Amygdala (tissue), 56 donors: ENCODE data around the gene STRA6.

Experiments
- DNase-seq, 56 donors: peaks; one replicate each; lab custom pipeline; 2025; lab: John Stamatoyannopoulos, UW

Gene STRA6

GRCh38 chr15:74208901-74209559 lies 6.4 kb upstream of the STRA6 start:
- no peak for DNase-seq

- no peak for DNase-seq
Observed at GRCh38 chr15:74208496-74208895, 5.9 kb upstream of the STRA6 start.

DNA sequence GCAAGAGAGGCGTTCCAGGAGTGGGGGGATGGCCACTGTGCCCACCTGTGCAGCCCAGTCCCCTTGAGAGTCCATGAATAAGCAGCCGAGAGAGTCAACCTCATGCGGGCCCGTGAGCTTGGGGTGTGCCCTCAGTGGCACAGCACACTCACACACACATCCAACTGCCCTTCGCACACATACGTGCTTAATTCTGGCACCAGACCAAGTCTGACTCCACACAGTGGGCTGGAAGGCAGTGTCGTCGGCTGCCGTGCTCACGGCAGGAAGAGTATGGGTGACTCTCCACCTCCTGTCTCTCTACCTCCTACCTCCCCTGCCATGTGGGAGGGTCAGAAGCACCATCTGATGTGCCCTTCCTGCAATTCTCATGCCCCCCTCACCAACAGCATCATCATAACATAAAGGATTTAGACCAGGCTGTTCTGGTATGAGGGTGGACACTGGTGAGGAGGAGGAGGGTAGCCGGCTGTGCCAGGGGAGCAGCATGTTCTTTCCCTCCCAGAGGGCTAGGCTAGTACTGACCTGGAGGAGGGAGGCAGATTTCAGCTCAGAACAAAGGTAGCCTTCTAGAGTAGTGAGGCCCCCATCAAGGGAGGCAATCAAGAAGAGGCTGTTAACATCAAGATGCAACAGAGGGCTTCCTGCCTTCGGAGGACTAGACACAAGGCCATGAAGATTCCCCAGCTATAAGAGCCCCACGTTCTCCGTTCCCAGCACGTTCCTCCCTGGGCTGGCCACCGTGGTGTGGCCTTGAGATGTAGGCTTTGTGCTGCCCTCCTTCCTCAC lies 5.3 kb upstream of the STRA6 start:
- DNase-seq: no peak

DNA sequence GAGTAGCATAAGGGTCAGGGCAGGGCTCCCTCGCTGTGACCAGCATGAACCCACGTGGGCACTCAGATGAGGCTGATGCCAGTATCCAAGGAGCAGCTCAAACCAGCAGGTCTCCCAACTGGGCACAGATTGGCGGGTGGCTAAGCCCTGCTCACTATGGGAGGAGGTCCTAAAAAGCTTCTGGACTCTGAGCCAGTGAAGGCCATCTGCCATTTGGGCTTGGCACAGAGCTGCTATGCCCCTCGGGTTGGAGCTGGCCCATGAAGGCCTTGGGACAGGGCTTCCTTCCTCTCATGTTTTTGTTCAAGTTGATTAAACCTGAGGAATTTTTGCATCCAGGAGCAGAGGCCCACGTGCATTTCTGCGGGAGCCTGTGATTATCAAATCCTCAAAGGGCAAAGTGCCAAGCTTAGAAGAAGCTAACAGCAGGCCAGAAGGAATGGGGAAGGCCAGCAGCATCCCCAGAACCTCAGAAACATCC lies 4.3 kb upstream of the STRA6 start:
- peak in 7 of 56 donors; percentile 10 to 27 (median 23) for DNase-seq

DNA sequence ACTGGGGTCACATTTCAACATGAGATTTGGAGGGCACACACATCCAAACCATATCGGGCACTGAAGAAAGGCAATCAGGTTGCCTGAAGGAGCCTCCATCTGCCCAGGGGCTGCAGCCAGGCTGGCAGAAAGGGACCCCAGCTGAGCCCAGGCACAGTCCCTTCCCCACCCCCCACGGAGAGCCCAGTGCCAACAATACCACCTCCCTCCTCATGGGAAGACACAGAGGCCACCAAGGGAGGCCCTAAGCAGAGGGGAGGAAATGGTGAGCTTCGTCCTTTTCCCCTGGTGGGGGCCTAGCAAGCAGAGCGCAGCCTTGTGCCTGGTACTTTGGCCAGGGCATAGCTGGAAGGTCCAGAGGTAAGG lies 3.0 kb upstream of the STRA6 start:
- DNase-seq: no peak

DNA sequence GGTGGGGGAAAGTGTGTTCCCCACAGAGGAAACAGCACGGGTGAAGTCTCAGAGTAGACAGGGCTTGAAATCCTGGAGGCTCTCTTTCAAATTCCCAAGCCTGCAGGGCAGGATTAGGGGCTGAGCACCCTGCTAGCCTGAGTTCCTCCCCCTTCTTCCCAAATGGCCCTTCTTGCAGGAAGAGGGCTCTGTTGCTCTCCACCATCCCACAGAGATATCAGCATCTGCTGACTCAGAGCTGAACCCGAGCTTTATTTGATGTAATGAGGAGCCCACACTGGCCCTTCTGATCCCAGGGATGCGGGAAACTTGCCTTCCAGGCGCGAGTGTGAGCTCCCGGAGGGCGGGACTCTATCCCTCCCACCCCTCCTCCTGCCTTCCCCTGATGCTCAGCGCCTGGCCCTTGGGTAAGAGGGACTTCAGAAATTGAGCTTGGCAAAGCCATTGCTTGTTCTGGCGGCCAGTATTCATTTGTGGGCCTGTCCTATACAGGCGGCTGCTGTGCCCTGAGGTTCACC lies 1.4 kb upstream of the STRA6 start:
- peak in 2 of 56 donors; percentile 5 to 15 for DNase-seq

DNA sequence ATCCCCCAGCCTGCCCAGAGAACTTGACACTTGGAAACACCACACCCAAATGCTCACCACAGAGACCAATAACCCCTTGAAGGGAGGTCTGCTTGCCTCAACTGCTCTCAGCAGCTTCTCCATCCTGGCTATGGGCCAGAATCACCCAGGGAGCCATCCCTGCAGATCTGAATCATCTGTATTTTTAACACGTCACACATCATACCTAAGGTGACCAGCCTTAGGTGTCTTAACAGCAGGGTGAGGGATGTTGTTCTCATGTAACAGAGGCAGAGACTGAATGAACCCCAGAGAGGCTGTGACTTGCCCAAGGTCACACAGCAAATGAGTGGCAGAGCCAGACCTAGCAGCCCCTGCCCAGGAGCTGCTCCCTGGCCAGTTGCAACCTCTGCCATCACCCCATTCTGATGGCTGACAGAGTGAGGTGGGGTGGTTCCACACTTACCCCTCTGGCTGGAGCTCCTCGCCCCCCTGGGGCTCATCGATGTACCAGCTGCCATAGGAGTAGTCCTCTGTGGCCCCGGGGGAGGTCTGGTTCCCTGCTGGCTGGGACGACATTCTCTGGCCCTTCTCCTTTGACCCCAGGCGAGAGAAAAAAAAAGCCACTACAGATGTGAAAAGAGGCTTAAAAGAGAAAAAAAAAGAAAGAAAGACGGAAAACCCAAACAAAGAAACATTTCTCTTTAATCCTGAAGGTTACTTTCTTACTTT lies 722 bp downstream of the STRA6 start:
- no peak for DNase-seq

- no peak for DNase-seq
Observed at GRCh38 chr15:74200871-74201419, 1.6 kb downstream of the STRA6 start.

- DNase-seq: no peak
Observed at GRCh38 chr15:74200412-74200815, 2.2 kb downstream of the STRA6 start.

GRCh38 chr15:74199297-74199652 lies 3.3 kb downstream of the STRA6 start:
- no peak for DNase-seq

DNA sequence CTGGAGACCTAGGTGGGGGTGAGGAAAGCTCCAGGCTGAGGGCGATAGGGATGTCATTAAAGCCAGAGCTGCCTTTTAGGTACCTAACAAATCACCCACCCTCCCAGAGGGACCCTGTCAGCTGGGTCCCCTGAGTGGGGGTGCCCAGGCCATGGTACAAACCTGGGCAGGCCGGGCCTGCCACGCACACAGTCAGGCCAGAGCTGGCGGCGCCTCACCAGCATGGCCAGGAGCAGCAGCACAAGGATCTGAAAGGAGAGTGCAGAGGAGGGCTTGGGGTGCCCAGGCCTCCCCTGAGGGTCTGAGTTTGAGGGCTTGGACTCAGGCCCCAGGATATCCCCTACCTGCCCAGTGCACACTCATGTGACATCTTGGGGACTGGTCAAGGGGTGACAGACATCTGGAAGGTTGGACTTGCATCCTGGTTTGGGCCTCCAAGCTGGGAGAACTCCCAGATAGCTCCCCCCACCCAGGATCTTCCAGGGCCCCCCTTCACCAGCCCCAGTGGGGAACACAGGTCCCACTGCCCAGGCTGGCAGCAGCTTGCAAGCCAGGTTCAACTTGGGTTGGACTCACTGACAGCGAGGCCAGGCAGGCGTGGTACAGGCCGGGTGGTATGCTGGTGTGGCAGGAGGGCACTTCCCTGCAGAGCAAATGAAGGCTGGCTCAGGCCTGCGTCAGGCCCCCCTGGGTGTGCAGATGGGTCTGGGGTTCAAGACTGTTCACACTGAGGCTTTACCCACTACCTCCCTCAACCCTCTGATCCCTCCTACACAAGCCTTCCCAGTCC lies 5.2 kb downstream of the STRA6 start:
- DNase-seq: no peak

GRCh38 chr15:74196175-74196574 lies 6.4 kb downstream of the STRA6 start:
- DNase-seq: peak in 13 of 56 donors; percentile 6 to 54 (median 22)

DNA sequence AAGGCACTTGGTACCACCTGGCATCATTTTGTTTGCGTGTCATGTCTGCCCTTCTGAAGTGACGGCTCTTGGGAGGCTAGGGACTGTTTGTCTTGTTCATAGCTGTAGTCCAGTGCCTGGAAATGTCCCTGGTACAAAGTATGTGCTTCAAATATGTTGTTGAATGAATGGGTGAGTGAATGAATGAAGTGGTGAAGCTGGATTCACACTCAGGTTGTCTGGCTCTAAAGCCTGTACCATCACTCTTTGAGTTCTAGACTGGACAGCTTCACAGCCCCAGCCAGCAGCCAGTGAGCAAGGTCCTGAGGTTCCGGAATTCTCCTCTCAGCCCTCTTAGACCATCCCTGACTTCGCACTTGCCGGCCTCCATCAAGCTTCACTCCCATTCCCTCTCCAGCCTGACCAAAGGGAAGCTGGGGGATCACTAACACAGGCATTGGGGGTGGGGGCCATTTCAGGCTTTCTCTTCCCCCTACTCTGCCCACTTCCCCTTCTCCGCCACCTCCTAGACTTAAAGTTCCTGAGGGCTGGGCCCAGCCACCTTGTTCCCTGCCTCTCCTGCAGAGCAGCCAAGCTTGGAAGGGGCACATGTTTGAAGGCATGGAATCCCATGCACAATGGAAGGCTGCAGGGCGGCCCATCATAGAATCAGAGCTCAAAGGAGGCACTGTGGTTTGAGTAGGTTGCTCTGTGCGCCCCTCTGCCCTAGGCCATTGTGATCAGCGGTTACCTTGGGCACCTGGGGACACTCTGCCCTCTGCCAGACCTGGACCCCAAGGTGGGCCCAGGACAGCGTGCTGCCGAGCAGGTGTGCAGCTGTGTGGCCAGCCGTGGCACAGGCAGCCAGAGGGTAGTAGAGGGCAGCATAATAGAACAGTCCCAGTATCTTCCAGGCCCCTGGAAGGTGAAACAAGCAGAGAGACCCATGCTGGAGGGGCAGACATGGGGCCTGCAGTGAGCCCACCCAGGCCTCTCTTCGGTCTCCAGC lies 7.7 kb downstream of the STRA6 start:
- DNase-seq: no peak

DNA sequence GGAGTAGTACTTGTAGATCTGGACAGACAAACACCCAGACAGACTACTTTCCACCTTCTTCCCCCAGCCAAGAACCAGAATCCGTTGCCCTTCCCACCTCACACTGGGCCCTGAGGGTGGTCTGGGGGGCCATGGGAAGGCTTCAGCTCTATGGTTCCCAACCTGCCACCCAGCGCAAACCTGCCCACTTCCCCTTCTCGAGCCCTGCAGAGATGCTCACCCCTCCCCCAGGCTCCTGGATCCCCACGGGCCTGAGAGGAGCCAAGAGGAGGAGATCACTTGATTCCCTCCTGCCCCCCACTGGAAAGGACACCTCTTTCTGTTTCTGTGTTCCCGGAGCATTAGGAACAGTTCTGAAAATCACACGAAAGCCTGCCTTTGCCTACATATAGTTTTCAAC lies 8.7 kb downstream of the STRA6 start:
- no peak for DNase-seq

DNA sequence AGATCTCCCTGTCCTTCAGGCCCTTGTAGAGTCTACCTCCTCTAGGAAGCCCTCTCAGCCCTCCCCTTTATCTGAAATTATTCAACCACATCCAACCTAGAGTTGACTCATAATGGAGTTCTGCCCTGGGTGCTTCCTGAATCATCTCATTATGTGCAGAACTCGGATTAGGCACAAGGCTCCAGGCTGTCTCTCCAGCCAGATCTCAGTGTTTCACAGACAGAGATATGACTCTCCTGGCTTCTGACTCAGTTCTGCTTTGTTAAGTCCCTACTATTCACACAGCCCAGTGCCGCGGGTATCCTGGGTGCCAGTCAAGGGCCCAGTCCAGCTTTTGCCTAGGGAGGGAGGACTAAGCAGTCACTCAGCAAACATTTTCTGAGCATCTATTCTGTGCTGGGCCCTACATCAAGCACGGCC lies 9.3 kb downstream of the STRA6 start:
- DNase-seq: no peak

DNA sequence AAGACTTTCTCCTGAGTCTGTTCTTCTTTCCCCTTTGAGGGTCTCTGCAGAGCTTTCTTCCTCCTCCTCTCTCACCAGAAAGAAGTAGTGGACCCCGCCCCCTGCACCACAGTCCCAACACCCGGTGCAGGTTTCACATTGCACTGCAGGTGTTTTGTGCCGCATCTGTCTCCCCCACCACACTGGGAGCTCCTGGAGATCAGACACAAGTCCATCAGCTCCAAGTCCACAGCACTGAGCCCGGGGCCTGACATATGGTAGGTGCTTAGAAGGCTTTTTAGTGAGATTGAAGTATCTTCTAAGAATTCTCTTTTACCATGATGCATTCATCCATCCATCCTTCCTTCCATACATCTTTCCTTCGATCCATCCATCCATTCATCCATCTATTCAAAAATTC lies 9.8 kb downstream of the STRA6 start:
- DNase-seq: no peak

- no peak for DNase-seq
Observed at GRCh38 chr15:74191798-74192197, 10.8 kb downstream of the STRA6 start.

DNA sequence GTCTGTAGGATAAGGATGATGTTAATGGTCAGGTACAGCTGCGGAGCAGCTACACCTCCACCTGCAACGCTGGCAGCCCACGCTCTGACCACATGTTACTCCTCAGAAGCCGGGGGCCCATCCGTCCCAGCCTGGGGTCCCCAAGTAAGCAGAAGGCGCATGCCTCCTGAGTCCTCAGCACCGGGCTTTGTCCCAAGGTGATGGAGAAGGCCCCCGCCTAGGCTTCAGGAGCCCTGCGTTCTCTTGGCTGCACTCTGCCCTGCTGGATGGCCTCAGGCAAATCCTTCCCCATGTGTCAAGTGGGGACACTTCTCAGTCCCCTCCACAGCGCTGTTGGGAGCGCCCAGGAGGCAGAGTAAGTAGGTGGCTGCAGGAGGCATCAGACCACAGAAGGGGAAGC lies 14.4 kb downstream of the STRA6 start:
- DNase-seq: no peak
